ENCODE measurements around the gene MYL6B.
"Not testable (repeated sequence)": the region's sequence is repeated elsewhere in the genome, so short reads cannot be mapped to it uniquely, and the experiment has no call there.

Gene MYL6B

DNA sequence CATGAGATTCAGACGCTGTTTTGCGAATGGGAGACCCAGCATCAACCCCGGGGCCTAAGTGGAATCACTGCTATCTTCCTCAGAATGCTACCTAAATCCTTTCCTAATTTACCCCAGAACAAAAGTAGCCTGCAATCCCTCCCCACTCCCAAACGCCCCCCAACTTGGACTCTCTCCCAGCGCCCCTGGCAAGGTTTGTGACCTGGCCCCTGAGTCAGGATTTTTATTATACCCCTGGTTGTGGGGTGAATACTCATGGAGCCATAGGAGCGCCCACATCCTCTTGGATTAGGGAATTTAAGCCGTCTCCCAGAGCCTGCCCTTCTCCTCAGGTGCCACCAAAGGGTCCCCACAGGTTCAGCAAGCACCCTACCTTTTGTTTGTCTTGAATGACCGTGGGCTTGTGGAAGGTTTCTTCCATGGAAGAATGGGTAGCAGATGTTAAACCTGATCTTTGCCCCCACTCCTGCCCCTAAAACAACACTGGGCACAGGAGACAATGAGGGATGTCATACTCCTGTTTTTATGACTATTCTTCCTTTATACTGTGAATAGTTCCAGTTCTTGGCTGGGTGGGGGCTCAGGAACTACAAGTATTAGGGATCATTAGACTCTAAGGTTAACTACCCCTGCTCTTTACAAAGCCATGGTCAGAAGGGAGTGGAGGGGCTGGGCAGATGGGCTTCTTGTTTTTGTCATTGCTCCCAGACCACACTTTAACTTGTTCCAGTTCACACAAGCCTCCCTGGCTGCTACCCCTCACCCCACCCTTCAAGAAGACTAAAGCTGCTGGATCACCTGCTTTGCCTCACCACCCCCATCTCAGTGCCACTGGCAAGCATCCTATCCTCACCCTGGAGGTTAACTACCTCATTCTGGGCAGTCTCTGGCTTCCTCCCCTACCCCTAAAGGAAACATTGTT lies 630 bp downstream of the MYL6B start:
- H3K9me3 ChIP-seq (ENCODE audit: low read depth, low read length), result no peaks in the 10 kb centered on the region
- peak overlapping the region; percentile 81 for H3K4me3 ChIP-seq
- TF ChIP-seq POLR2AphosphoS5 (IDR thresholded peaks at IDR 0.05; ENCODE audit: borderline replicate concordance, low read depth, low read length) (no peak), FOXP2 (optimal IDR thresholded peaks at IDR 0.05; ENCODE audit: control extremely low read depth, extremely low read length, insufficient read depth) (no peak), EZH2 (IDR thresholded peaks at IDR 0.05) (no peak)
- peak overlapping the region; percentile 82 for H3K27ac ChIP-seq
- H3K36me3 ChIP-seq (ENCODE audit: insufficient read depth, low read length), result peaks cover 8% of the 10 kb centered on the region
- DNase-seq (ENCODE audit: low read depth, low spot score), result no peak
- peak overlapping the region; percentile 84 for H3K9ac ChIP-seq (ENCODE audit: insufficient read length)

DNA sequence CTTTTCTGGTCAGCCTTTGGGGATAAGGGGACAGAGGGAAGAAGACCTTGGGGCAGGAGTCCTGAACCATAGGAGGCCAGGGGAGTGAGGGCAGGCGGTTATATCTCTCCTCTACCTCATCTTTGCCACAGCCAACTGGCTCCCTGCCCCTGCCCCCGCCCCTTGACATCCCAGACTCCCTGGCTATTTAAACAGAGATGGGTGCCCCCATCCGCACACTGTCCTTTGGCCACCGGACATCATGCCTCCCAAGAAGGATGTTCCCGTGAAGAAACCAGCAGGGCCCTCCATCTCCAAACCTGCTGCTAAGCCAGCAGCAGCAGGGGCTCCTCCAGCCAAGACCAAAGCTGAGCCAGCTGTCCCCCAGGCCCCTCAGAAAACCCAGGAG lies 1.3 kb downstream of the MYL6B start:
- Histone ChIP-seq H3K36me3 (ENCODE audit: insufficient read depth, low read length) (peaks cover 8% of the 10 kb centered on the region), H3K9me3 (ENCODE audit: low read depth, low read length) (no peaks in the 10 kb centered on the region), H3K9ac (ENCODE audit: insufficient read length) (peak overlapping the region; percentile 84), H3K4me3 (peak overlapping the region; percentile 81), H3K27ac (no peak overlapping the region)
- TF ChIP-seq EZH2 (IDR thresholded peaks at IDR 0.05) (no peak), POLR2AphosphoS5 (IDR thresholded peaks at IDR 0.05; ENCODE audit: borderline replicate concordance, low read depth, low read length) (no peak), FOXP2 (optimal IDR thresholded peaks at IDR 0.05; ENCODE audit: control extremely low read depth, extremely low read length, insufficient read depth) (no peak)
- DNase-seq (ENCODE audit: low read depth, low spot score), result no peak

DNA sequence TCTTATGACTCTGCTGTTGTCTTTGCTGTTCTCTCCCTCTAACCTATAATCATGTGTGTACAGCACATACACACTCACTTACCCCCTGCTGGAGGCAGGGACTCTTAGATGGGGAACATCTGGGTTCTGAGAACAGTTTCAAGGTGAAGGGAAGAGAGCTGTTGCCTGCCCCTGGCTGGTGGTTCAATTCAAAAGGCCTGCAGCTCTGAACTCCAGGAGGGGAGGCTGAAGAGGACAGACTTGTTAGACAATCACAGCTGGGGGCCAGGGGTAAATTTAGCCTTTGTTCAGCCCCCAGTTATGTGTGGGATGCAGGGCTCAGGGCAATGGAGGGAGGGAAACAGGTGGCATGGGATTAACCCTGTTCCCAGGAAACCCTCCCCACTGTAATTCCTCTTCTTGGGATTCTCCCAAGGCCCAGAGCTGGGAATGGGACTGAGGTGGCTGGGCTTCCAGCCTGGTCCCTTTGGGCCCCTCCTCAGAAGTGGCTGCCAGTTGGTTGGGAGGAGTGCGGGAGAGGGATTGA lies 1.9 kb downstream of the MYL6B start:
- Histone ChIP-seq H3K36me3 (ENCODE audit: insufficient read depth, low read length) (peaks cover 9% of the 10 kb centered on the region), H3K9ac (ENCODE audit: insufficient read length) (no peak overlapping the region), H3K27ac (0 out of 2 replicates have a peak overlapping the region, but pooled peaks have one; percentile 27), H3K4me3 (no peak overlapping the region), H3K9me3 (ENCODE audit: low read depth, low read length) (no peaks in the 10 kb centered on the region)
- TF ChIP-seq FOXP2 (optimal IDR thresholded peaks at IDR 0.05; ENCODE audit: control extremely low read depth, extremely low read length, insufficient read depth) (no peak), EZH2 (IDR thresholded peaks at IDR 0.05) (no peak), POLR2AphosphoS5 (IDR thresholded peaks at IDR 0.05; ENCODE audit: borderline replicate concordance, low read depth, low read length) (no peak)
- DNase-seq (ENCODE audit: low read depth, low spot score), result no peak

DNA sequence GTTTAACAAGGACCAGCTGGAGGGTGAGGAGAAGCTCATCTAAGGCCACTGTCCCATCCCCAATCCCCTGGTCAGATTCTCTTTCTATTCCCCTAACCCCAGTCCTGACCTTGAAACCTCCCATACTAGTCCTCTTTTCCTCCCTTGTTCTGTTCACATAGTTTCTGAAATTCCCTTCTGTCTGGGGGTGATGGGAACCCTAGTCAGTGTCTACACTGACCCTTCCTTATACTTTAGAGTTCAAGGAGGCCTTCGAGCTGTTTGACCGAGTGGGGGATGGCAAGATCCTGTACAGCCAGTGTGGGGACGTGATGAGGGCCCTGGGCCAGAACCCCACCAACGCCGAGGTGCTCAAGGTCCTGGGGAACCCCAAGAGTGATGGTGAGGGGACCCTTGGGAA lies 2.4 kb downstream of the MYL6B start:
- H3K27ac ChIP-seq, result 0 out of 2 replicates have a peak overlapping the region, but pooled peaks have one; percentile 27
- TF ChIP-seq FOXP2 (optimal IDR thresholded peaks at IDR 0.05; ENCODE audit: control extremely low read depth, extremely low read length, insufficient read depth), result no peak
- no peak for TF ChIP-seq EZH2 (IDR thresholded peaks at IDR 0.05)
- no peak for TF ChIP-seq POLR2AphosphoS5 (IDR thresholded peaks at IDR 0.05; ENCODE audit: borderline replicate concordance, low read depth, low read length)
- peaks cover 14% of the 10 kb centered on the region for H3K36me3 ChIP-seq (ENCODE audit: insufficient read depth, low read length)
- DNase-seq (ENCODE audit: low read depth, low spot score), result no peak
- H3K9me3 ChIP-seq (ENCODE audit: low read depth, low read length), result no peaks in the 10 kb centered on the region
- no peak overlapping the region for H3K4me3 ChIP-seq
- no peak overlapping the region for H3K9ac ChIP-seq (ENCODE audit: insufficient read length)

DNA sequence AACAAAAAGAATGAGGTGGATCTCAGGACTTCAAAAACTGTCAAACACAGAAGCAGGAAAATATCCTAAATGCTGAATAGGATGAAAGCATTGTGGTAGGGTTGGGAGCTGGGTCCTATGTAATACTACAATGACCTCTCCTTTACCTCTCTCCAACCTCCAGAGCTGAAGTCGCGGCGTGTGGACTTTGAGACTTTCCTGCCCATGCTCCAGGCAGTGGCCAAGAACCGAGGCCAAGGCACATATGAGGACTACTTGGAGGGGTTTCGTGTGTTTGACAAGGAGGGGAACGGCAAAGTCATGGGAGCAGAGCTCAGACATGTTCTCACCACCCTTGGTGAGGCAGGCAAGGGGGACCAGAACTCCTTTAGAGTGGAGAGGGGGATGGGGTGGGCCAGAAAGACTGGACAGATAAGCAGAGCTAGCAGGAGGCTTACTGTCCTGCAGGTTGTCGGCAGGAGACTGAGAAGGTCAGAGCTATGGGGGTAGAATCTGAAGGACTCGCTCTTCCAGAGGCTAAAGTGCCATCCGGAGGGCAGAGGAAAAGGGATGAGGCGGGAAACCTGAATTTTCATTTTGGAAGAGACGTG lies 3.0 kb downstream of the MYL6B start:
- no peak for DNase-seq (ENCODE audit: low read depth, low spot score)
- 0 out of 2 replicates have a peak overlapping the region, but pooled peaks have one; percentile 27 for H3K27ac ChIP-seq
- peaks cover 20% of the 10 kb centered on the region for H3K36me3 ChIP-seq (ENCODE audit: insufficient read depth, low read length)
- no peaks in the 10 kb centered on the region for H3K9me3 ChIP-seq (ENCODE audit: low read depth, low read length)
- no peak for TF ChIP-seq POLR2AphosphoS5 (IDR thresholded peaks at IDR 0.05; ENCODE audit: borderline replicate concordance, low read depth, low read length)
- TF ChIP-seq FOXP2 (optimal IDR thresholded peaks at IDR 0.05; ENCODE audit: control extremely low read depth, extremely low read length, insufficient read depth), result no peak
- TF ChIP-seq EZH2 (IDR thresholded peaks at IDR 0.05), result no peak
- H3K4me3 ChIP-seq, result no peak overlapping the region
- no peak overlapping the region for H3K9ac ChIP-seq (ENCODE audit: insufficient read length)

DNA sequence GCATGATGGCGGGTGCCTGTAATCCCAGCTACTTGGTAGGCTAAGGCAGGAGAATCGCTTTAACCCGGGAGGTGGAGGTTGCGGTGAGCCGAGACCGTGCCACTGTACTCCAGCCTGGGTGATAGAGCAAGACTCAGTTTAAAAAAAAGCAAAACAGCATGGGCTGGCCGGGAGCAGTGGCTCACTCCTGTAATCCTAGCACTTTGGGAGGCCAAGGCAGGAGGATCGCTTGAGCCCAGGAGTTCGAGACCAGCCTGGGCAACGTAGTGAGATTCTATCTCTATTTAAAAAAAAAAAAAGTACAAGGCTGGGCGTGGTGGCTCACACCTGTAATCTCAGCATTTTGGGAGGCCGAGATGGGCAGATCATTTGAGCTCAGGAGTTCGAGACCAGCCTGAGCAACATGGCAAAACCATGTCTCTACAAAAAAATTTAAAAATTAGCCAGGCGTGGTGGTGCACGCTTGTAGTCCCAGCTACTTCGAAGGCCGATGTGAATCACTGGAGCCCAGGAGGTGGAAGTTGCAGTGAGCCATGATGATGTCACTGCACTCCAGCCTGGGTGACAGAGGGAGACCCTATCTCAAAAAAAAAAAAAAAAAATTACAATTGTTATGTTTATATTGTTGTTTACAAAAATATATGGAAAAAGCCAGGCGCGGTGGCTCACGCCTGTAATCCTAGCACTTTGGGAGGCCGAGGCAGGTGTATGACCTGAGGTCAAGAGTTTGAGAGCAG lies 4.2 kb downstream of the MYL6B start:
- H3K9me3 ChIP-seq (ENCODE audit: low read depth, low read length); DNase-seq (ENCODE audit: low read depth, low spot score); H3K9ac ChIP-seq (ENCODE audit: insufficient read length): not testable (repeated sequence)
- Histone ChIP-seq H3K36me3 (ENCODE audit: insufficient read depth, low read length) (peaks cover 33% of the 10 kb centered on the region), H3K4me3 (peak overlapping the region; percentile 89; the same call in 1 of the 2 replicates), H3K27ac (peak overlapping the region; percentile 89)

DNA sequence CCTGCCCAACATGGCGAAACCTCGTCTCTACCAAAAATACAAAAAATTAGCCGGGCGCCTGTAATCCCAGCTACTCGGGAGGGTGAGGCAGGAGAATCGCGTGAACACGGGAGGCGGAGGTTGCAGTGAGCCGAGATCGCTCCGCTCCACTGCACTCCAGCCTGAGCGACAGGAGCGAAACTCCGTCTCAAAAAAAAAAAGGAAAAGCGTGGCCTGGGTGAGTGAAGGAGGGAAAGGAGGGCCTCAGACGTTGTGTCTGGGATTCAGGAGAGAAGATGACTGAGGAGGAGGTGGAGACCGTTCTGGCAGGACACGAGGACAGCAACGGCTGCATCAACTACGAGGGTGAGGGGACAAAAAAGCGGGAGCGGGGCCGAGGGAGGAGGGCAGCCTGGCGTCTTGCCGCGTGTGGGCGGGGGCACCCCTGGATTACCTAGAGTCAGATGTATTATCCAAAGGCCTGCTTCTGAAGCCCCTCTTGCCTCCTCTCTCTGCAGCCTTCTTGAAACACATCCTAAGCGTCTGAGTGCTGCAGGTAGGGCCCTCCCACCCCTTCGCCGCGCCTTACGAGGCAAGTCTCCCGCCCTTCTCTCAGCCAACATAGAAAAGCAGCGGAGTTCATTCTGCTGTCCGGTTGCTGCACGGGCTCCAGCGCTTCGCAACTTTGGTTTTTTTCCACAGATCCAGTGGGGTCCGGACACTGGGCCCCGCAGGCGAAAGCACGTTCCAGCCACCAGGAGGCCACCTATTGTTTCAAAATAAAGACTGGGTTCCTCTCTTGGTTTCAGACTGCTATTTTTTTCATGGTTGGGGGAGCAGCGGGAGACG lies 5.0 kb downstream of the MYL6B start:
- peak overlapping the region; percentile 89 for H3K27ac ChIP-seq
- H3K9ac ChIP-seq (ENCODE audit: insufficient read length), result peak overlapping the region; percentile 91
- peak; percentile 61 for TF ChIP-seq POLR2AphosphoS5 (IDR thresholded peaks at IDR 0.05; ENCODE audit: borderline replicate concordance, low read depth, low read length)
- no peak for TF ChIP-seq EZH2 (IDR thresholded peaks at IDR 0.05)
- peaks cover 38% of the 10 kb centered on the region for H3K36me3 ChIP-seq (ENCODE audit: insufficient read depth, low read length)
- H3K9me3 ChIP-seq (ENCODE audit: low read depth, low read length), result no peaks in the 10 kb centered on the region
- peak overlapping the region; percentile 89 for H3K4me3 ChIP-seq
- DNase-seq (ENCODE audit: low read depth, low spot score), result peak; percentile 34
